ENCODE measurements around the gene MYBL2.

DNA sequence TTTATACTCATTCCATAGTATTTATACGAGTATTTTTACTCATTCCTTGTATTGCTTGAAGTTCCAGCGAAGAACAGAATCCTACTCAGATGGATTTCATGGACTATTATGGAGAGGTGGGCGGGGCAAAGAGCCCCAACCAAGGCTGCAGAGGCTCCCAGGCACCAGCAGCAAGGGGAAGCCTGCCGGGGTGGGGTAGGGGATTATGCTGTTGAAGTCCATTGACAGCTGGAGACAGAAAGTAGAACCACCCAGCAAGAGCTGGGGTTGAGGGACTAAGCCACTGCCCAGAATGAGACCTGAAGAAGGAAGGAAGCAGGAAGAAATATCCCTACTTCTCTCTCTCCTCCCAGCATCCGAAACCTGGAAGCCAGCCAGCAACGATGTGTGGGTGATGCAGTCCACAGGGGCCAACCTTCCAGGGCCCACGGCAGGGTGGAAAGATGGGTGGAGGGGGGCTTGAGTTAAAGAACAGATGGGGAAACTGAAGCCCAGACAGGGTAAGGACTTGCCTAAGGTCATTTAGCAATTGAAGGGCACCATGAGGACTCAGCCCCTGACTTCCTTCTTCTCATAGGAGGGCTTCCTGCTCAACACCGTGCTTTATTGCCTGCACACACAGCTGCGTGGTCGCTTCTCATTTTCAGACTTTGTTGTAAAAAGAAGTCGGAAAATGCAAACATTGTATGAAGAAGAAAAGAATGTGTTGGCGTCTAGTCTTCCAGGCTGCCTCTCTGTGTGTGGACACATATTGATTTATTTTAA lies 78.2 kb downstream of the MYBL2 start:
- TF ChIP-seq CTCF (conservative IDR thresholded peaks at IDR 0.05 in 1 of 2, IDR thresholded peaks at IDR 0.05 in 1 of 2; ENCODE audit: extremely low read depth in 1 of 2, insufficient read depth in 1 of 2, low read depth in 1 of 2, low read length in 2 of 2) (no peak), EZH2 (IDR thresholded peaks at IDR 0.05; ENCODE audit: borderline replicate concordance, low read length) (no peak)

All from mammary epithelial cell (primary cell).